ENCODE results near the gene PHLDA2. TPM values are rescaled to one million over a fixed set of nuclear protein-coding genes. Genes with fewer than 3 reads are reported as not detected.

The PHLDA2 gene
- total RNA-seq, 1 donor from 2014 or later, result 96.1 TPM

DNA sequence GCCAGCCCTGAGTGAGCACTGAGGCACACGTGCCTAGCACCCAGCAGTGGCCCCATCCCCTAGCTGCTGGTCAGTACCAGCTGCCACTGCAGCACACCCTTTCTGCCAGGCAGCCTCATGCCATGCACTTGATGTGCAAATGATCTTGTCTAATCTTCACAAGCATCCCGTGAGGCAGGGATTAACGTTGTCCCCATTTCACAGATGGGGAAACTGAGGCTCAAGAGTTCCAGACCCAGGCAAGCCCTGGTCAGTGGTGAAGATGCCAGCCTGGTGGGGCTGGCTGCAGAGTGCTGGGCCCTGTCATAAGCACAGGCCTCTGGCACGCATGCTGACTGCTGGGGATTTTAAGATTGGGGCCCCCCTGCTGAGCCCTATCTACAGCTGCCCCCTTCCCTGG is 35.3 kb downstream of the PHLDA2 start:
- Mint-ChIP-seq H3K27me3 (ENCODE audit: unreplicated experiment) (no peaks in the 10 kb centered on the region), H3K4me3 (ENCODE audit: unreplicated experiment) (no peak overlapping the region), H3K9me3 (ENCODE audit: unreplicated experiment) (no peaks in the 10 kb centered on the region), H3K4me1 (ENCODE audit: unreplicated experiment) (peaks cover 26% of the 10 kb centered on the region), H3K36me3 (ENCODE audit: unreplicated experiment) (no peaks in the 10 kb centered on the region), H3K27ac (ENCODE audit: unreplicated experiment) (no peak overlapping the region)
- TF ChIP-seq, protein P1, sequence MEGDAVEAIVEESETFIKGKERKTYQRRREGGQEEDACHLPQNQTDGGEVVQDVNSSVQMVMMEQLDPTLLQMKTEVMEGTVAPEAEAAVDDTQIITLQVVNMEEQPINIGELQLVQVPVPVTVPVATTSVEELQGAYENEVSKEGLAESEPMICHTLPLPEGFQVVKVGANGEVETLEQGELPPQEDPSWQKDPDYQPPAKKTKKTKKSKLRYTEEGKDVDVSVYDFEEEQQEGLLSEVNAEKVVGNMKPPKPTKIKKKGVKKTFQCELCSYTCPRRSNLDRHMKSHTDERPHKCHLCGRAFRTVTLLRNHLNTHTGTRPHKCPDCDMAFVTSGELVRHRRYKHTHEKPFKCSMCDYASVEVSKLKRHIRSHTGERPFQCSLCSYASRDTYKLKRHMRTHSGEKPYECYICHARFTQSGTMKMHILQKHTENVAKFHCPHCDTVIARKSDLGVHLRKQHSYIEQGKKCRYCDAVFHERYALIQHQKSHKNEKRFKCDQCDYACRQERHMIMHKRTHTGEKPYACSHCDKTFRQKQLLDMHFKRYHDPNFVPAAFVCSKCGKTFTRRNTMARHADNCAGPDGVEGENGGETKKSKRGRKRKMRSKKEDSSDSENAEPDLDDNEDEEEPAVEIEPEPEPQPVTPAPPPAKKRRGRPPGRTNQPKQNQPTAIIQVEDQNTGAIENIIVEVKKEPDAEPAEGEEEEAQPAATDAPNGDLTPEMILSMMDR (IDR thresholded peaks at IDR 0.05), result no peak
- DNase-seq (ENCODE audit: extremely low spot score, unreplicated experiment), result no peak

DNA sequence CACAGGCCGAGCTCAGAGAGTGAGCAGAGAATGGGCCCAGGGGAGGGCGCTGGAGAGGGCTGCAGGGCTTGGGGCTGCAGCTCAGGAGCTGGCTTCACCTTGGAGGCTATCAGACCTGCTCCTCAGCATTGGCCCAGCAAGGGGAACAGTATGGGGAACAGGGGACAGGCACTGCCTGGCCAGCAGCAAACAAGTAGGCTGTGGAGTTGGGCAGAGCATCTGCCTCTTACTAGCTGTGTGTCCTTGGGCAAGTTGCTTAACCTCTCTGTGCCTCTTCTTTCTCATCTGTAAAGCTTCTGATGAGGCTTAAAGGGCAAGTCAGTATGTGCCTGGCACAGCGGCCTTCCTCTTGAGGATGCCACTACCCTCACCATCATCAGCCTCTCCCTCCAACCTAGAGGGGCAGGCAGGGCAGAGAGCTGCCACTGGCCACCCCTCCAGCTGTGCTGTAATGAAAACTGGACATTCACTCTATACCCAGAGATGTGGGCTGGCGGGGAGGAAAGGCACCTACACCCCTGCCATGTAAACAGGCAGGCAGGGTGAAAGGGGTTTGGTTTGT is 36.2 kb downstream of the PHLDA2 start:
- Mint-ChIP-seq H3K27me3 (ENCODE audit: unreplicated experiment) (no peaks in the 10 kb centered on the region), H3K4me1 (ENCODE audit: unreplicated experiment) (peaks cover 21% of the 10 kb centered on the region), H3K36me3 (ENCODE audit: unreplicated experiment) (no peaks in the 10 kb centered on the region), H3K9me3 (ENCODE audit: unreplicated experiment) (no peaks in the 10 kb centered on the region), H3K27ac (ENCODE audit: unreplicated experiment) (no peak overlapping the region), H3K4me3 (ENCODE audit: unreplicated experiment) (peak overlapping the region; percentile 67)
- TF ChIP-seq, protein P1 (IDR thresholded peaks at IDR 0.05), result no peak
- no peak for DNase-seq (ENCODE audit: extremely low spot score, unreplicated experiment)

GRCh38 chr11:2892215-2892966 is 36.8 kb downstream of the PHLDA2 start:
- Mint-ChIP-seq H3K36me3 (ENCODE audit: unreplicated experiment) (no peaks in the 10 kb centered on the region), H3K4me1 (ENCODE audit: unreplicated experiment) (peaks cover 21% of the 10 kb centered on the region), H3K27me3 (ENCODE audit: unreplicated experiment) (no peaks in the 10 kb centered on the region), H3K27ac (ENCODE audit: unreplicated experiment) (peak overlapping the region; percentile 31), H3K4me3 (ENCODE audit: unreplicated experiment) (peak overlapping the region; percentile 67), H3K9me3 (ENCODE audit: unreplicated experiment) (no peaks in the 10 kb centered on the region)
- TF ChIP-seq, protein P1 (IDR thresholded peaks at IDR 0.05), result peak; percentile 94
- no peak for DNase-seq (ENCODE audit: extremely low spot score, unreplicated experiment)

- Mint-ChIP-seq H3K4me1 (ENCODE audit: unreplicated experiment) (peaks cover 22% of the 10 kb centered on the region), H3K9me3 (ENCODE audit: unreplicated experiment) (no peaks in the 10 kb centered on the region), H3K27ac (ENCODE audit: unreplicated experiment) (no peak overlapping the region), H3K4me3 (ENCODE audit: unreplicated experiment) (peak overlapping the region; percentile 59), H3K36me3 (ENCODE audit: unreplicated experiment) (no peaks in the 10 kb centered on the region), H3K27me3 (ENCODE audit: unreplicated experiment) (no peaks in the 10 kb centered on the region)
- DNase-seq (ENCODE audit: extremely low spot score, unreplicated experiment), result no peak
- TF ChIP-seq, protein P1 (IDR thresholded peaks at IDR 0.05), result no peak
These were observed 37.6 kb downstream of the PHLDA2 start for GRCh38 chr11:2891326-2892214.

Measured in osteocyte (in vitro differentiated cells).